Liver (tissue), 9 donors: ENCODE measurements around the gene LHX3. TPM values are rescaled to one million over a fixed set of nuclear protein-coding genes. Genes with fewer than 3 reads are reported as not detected.

Experiments used
- DNase-seq: peaks from one replicate; pipeline ENCODE4 v3.0.0-alpha.2; 2017; ENCODE audit warnings: low spot score
- H3K27ac ChIP-seq, 2 donors: one replicate each; pipeline ENCODE4 v1.7.0; 2013; ENCODE audit warnings: inconsistent platforms in 2 of 2, low read length in 2 of 2, control low read depth in 1 of 2, low read depth in 1 of 2, mild to moderate bottlenecking in 1 of 2
- H3K27me3 ChIP-seq, 4 donors: one replicate each; pipeline versions ENCODE4 v1.6.1 to v1.7.0; 2013; ENCODE audit warnings: low read length in 3 of 4, inconsistent platforms in 1 of 4, mild to moderate bottlenecking in 1 of 4, moderate library complexity in 1 of 4; ENCODE audit not compliant: control insufficient read depth in 4 of 4, insufficient read depth in 4 of 4
- H3K36me3 ChIP-seq, 4 donors: one replicate each; pipeline versions ENCODE4 v1.6.1 to v1.7.0; 2013; ENCODE audit warnings: low read length in 3 of 4, mild to moderate bottlenecking in 3 of 4, low read depth in 1 of 4, moderate library complexity in 1 of 4; ENCODE audit not compliant: control insufficient read depth in 4 of 4, insufficient read depth in 3 of 4
- H3K4me1 ChIP-seq, 4 donors: one replicate each; pipeline versions ENCODE4 v1.6.1 to v1.7.0; 2013; ENCODE audit warnings: low read length in 3 of 4, mild to moderate bottlenecking in 3 of 4, moderate library complexity in 1 of 4; ENCODE audit not compliant: control insufficient read depth in 4 of 4, insufficient read depth in 4 of 4
- H3K4me3 ChIP-seq, 3 donors: one replicate each; pipeline versions ENCODE4 v1.6.1 to v1.7.0; 2013; ENCODE audit warnings: low read length in 3 of 3, control low read depth in 1 of 3, low read depth in 1 of 3, mild to moderate bottlenecking in 1 of 3
- H3K9ac ChIP-seq, 2 donors: one replicate each; pipeline ENCODE4 v1.7.0; 2013; ENCODE audit warnings: low read length in 2 of 2, mild to moderate bottlenecking in 2 of 2, moderate library complexity in 2 of 2, control low read depth in 1 of 2, low read depth in 1 of 2
- H3K9me3 ChIP-seq, 4 donors: one replicate each; pipeline versions ENCODE4 v1.6.1 to v1.7.0; 2013; ENCODE audit warnings: low read length in 3 of 4; ENCODE audit not compliant: control insufficient read depth in 4 of 4
- EGR1 ChIP-seq, 2 donors: IDR thresholded peaks; 2 replicates each; pipeline ENCODE4 v1.6.1; 2016 to 2018; ENCODE audit warnings: antibody characterized with exemption in 2 of 2, low read depth in 2 of 2
- FOXA2 ChIP-seq: IDR thresholded peaks from 2 replicates; pipeline ENCODE4 v1.6.1; 2016; ENCODE audit warnings: antibody characterized with exemption
- GABPA ChIP-seq, 2 donors: IDR thresholded peaks in 1 of 2; conservative IDR thresholded peaks in 1 of 2; 2 replicates each; pipeline ENCODE4 v1.6.1; 2016; ENCODE audit warnings: antibody characterized with exemption in 2 of 2, mild to moderate bottlenecking in 1 of 2, moderate library complexity in 1 of 2
- HNF4A ChIP-seq, 2 donors: conservative IDR thresholded peaks; 2 replicates each; pipeline ENCODE4 v1.6.1; 2016; ENCODE audit warnings: antibody characterized with exemption in 2 of 2, mild to moderate bottlenecking in 2 of 2
- HNF4G ChIP-seq: IDR thresholded peaks from 2 replicates; pipeline ENCODE4 v1.6.1; 2016; ENCODE audit warnings: antibody characterized with exemption
- JUND ChIP-seq, 2 donors: IDR thresholded peaks; 2 replicates each; pipeline ENCODE4 v1.6.1; 2016; ENCODE audit warnings: antibody characterized with exemption in 2 of 2
- SP1 ChIP-seq: IDR thresholded peaks from 2 replicates; pipeline ENCODE4 v1.6.1; 2018; ENCODE audit warnings: antibody characterized with exemption, mild to moderate bottlenecking
- TAF1 ChIP-seq: conservative IDR thresholded peaks from 2 replicates; pipeline ENCODE4 v1.6.1; 2016; ENCODE audit warnings: antibody characterized with exemption, mild to moderate bottlenecking
- YY1 ChIP-seq: IDR thresholded peaks from 2 replicates; pipeline ENCODE4 v1.6.1; 2016; ENCODE audit warnings: antibody characterized with exemption, mild to moderate bottlenecking
- WGBS: extraction: QIAGEN DNeasy Blood & Tissue Kit; methylation state at CpG from one replicate; pipeline ENCODE4 v1.1.7; 2013; 5-methylcytosine and 5-hydroxymethylcytosine counted together
- polyA plus RNA-seq, 2 donors: library from polyadenylated mRNA; stranded (reverse) in 1 of 2; unstranded in 1 of 2; fragments of 200-250 nt in 1 of 2; fragments of >200 nt in 1 of 2; fragmentation: Nextera tagmentation in 1 of 2; extraction: Ambion mirVana in 1 of 2; gene quantifications; one replicate each; pipeline versions ENCODE4 v1.2.1 to v1.2.3, GENCODE V29; 2013 to 2015
- total RNA-seq, 2 donors: library from RNA; depleted of rRNA; stranded (reverse); fragments of >200 nt; gene quantifications; one replicate each; pipeline ENCODE4 v1.2.3, GENCODE V29; 2014
- TF ChIP-seq, protein P1 (sequence below): fragments of 150-350 bp; IDR thresholded peaks from 2 replicates; pipeline ENCODE4 v1.5.1; 2017; ENCODE audit warnings: improper control_type of control experiment, low read depth, low read length; ENCODE audit not compliant: missing input control
- TF ChIP-seq, protein P2 (sequence below): IDR thresholded peaks from 2 replicates; pipeline ENCODE4 v1.6.1; 2016; ENCODE audit warnings: antibody characterized with exemption
- TF ChIP-seq, protein P3 (sequence below): IDR thresholded peaks from 2 replicates; pipeline ENCODE4 v1.6.1; 2016; ENCODE audit warnings: antibody characterized with exemption, mild to moderate bottlenecking
- TF ChIP-seq, protein P4 (sequence below): IDR thresholded peaks from 2 replicates; pipeline ENCODE4 v1.6.1; 2016; ENCODE audit warnings: antibody characterized with exemption
- donor health status: healthy.
- donor health status: healthy.
- donor health status: healthy.
- donor health status: healthy.
- donor health status: healthy.

The LHX3 gene
- total and polyA plus RNA-seq, 4 donors: not detected

DNA sequence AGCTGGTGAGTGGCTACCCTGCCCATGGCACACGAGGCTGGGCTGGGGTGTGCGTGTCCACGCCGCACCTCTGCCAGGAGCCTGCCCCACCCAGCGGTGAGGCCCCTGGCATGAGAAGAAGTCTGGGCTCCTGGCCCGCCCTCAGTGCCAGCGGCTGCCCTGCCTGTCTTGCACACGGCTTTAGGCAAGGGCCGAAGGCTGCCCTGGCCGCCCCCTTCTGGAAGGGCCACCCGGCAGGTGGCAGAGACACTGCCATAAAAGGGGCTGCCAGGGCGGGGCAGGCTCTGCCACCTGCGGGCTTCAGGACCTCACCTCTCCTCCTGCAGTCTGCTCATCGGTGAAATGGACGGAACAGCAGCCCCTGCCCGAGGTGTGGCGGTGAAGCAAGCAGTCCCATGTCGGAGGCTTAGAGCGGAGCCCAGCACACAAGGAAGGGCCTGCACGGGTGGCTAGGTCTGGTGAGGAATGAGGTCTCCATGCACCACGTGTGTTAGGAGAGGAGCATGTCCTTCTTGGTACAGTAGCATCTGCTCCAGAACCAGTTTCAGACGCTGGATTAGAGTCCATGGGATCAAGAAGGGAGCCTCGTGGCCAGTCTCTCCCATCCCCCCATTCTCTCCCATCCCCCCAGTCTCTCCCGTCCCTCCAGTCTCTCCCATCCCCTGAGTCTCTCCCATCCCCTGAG lies 51.4 kb downstream of the LHX3 start:
- H3K27ac ChIP-seq: no peak overlapping the region
- 80% methylated on average over 24 of the region's 24 CpGs for WGBS
- TF ChIP-seq, protein P1, sequence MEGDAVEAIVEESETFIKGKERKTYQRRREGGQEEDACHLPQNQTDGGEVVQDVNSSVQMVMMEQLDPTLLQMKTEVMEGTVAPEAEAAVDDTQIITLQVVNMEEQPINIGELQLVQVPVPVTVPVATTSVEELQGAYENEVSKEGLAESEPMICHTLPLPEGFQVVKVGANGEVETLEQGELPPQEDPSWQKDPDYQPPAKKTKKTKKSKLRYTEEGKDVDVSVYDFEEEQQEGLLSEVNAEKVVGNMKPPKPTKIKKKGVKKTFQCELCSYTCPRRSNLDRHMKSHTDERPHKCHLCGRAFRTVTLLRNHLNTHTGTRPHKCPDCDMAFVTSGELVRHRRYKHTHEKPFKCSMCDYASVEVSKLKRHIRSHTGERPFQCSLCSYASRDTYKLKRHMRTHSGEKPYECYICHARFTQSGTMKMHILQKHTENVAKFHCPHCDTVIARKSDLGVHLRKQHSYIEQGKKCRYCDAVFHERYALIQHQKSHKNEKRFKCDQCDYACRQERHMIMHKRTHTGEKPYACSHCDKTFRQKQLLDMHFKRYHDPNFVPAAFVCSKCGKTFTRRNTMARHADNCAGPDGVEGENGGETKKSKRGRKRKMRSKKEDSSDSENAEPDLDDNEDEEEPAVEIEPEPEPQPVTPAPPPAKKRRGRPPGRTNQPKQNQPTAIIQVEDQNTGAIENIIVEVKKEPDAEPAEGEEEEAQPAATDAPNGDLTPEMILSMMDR: no peak
- H3K4me1 ChIP-seq: no peaks in the 10 kb centered on the region
- H3K4me3 ChIP-seq: no peak overlapping the region
- no peaks in the 10 kb centered on the region for H3K9me3 ChIP-seq
- no peak overlapping the region for H3K9ac ChIP-seq
- H3K27me3 ChIP-seq: no peaks in the 10 kb centered on the region
- no peaks in the 10 kb centered on the region for H3K36me3 ChIP-seq
- no peak for DNase-seq

DNA sequence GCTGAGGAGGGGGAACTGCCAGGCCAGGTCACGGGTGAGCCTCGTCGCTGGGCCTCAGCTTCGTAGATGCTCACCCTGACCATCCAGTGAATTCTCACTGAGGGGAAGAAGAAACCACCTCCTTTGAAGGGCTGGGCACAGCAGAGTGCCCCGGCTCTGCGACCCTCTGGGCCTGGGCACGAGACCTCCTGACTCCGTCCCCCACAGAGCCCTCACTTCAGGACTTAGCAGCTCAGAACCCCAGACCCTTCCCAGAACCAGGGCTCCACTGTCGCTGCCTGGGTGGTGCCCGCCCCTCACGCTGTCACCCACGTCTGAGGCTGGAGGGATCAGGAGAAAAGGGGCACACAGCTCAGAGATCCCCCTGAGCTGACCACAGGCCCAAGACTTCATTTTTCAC lies 52.0 kb downstream of the LHX3 start:
- H3K27me3 ChIP-seq: no peaks in the 10 kb centered on the region
- no peak overlapping the region for H3K4me3 ChIP-seq
- WGBS: 93% methylated on average over 12 of the region's 12 CpGs

DNA sequence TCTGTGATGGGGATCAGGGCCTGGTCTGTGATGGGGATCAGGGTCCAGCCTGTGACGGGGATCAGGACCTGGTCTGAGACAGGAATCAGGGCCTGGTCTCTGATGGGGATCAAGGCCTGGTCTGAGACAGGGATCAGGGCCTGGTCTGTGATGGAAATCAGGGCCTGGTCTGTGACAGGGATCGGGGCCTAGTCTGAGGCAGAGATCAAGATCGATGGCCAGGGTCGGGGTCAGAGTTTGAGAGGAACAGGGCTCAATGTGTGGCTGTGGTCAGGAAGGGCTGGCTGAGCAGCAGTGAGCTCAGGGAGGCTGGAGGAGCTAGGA lies 52.4 kb downstream of the LHX3 start:
- no peak overlapping the region for H3K9ac ChIP-seq
- H3K36me3 ChIP-seq: no peaks in the 10 kb centered on the region
- H3K4me1 ChIP-seq: no peaks in the 10 kb centered on the region
- WGBS: 69% methylated on average over 4 of the region's 4 CpGs
- no peaks in the 10 kb centered on the region for H3K9me3 ChIP-seq
- no peak overlapping the region for H3K27ac ChIP-seq
- no peak for DNase-seq
- H3K27me3 ChIP-seq: no peaks in the 10 kb centered on the region
- H3K4me3 ChIP-seq: no peak overlapping the region
- no peak for TF ChIP-seq TAF1
- TF ChIP-seq, protein P2, sequence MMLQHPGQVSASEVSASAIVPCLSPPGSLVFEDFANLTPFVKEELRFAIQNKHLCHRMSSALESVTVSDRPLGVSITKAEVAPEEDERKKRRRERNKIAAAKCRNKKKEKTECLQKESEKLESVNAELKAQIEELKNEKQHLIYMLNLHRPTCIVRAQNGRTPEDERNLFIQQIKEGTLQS: no peak
- no peak for TF ChIP-seq JUND (IDR thresholded peaks at IDR 0.05)
- TF ChIP-seq, protein P3, sequence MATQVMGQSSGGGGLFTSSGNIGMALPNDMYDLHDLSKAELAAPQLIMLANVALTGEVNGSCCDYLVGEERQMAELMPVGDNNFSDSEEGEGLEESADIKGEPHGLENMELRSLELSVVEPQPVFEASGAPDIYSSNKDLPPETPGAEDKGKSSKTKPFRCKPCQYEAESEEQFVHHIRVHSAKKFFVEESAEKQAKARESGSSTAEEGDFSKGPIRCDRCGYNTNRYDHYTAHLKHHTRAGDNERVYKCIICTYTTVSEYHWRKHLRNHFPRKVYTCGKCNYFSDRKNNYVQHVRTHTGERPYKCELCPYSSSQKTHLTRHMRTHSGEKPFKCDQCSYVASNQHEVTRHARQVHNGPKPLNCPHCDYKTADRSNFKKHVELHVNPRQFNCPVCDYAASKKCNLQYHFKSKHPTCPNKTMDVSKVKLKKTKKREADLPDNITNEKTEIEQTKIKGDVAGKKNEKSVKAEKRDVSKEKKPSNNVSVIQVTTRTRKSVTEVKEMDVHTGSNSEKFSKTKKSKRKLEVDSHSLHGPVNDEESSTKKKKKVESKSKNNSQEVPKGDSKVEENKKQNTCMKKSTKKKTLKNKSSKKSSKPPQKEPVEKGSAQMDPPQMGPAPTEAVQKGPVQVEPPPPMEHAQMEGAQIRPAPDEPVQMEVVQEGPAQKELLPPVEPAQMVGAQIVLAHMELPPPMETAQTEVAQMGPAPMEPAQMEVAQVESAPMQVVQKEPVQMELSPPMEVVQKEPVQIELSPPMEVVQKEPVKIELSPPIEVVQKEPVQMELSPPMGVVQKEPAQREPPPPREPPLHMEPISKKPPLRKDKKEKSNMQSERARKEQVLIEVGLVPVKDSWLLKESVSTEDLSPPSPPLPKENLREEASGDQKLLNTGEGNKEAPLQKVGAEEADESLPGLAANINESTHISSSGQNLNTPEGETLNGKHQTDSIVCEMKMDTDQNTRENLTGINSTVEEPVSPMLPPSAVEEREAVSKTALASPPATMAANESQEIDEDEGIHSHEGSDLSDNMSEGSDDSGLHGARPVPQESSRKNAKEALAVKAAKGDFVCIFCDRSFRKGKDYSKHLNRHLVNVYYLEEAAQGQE: no peak
- TF ChIP-seq EGR1 (IDR thresholded peaks at IDR 0.05; ENCODE audit: low read depth in 2 of 2): no peak
- no peak for TF ChIP-seq GABPA (IDR thresholded peaks at IDR 0.05 in 1 of 2, conservative IDR thresholded peaks at IDR 0.05 in 1 of 2)
- no peak for TF ChIP-seq HNF4A (conservative IDR thresholded peaks at IDR 0.05)
- TF ChIP-seq SP1: no peak
- TF ChIP-seq, protein P4, sequence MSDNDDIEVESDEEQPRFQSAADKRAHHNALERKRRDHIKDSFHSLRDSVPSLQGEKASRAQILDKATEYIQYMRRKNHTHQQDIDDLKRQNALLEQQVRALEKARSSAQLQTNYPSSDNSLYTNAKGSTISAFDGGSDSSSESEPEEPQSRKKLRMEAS: no peak

More for the DNA sequence above, 52.0 kb downstream of the LHX3 start:
- no peak for DNase-seq
- TF ChIP-seq FOXA2 (no peak), TAF1 (no peak), GABPA (IDR thresholded peaks at IDR 0.05 in 1 of 2, conservative IDR thresholded peaks at IDR 0.05 in 1 of 2) (no peak), HNF4G (no peak), YY1 (no peak)
- TF ChIP-seq, protein P3: no peak
- TF ChIP-seq, protein P4: no peak
- H3K36me3 ChIP-seq: no peaks in the 10 kb centered on the region
- H3K9me3 ChIP-seq: no peaks in the 10 kb centered on the region
- no peaks in the 10 kb centered on the region for H3K4me1 ChIP-seq
- no peak overlapping the region for H3K9ac ChIP-seq
- H3K27ac ChIP-seq: no peak overlapping the region
